Measurements from ENCODE around the gene TBC1D25.
A peak's percentile ranks its signal among the peaks of the same experiment; 100 is the strongest.

Gene TBC1D25
- 25.2 to 33.5 (median 30.5) reads per million in 4 experiments for total RNA-seq

DNA sequence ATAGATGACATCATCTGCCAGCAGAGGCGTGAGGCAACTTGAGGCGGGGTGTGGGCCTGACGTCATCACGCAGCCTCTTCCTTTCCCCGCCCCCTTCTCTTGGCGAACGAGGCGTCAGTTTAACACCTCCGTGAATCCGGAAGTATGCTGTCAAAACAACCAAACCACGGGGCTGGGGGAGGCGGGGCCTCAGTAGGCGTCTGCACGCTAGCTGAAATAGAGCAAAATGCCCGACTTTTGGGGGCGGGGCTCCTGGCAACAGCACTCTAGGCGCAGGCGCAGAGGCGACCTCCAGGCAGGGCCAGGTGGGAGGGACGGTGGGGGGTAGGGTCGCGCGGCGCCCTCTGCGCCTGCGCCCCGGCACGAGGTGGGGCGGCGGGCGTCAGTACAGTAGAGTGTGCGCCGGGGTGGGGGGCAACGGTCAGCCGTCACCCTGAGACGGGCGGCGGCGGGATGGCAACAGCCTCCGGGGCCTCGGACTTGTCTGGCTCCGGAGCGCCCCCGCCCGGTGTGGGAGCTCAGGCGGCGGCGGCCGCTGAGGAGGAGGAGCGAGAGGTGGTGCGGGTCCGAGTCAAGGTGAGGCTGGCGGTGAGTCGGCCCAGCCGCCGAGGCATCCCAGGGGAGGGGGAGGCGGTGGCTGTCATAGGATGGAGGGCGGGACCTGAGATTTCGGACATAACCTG is at the start of gene TBC1D25:
Gene TBC1D25, plus strand, starts transcription at position 370 of the 683 bp plus-strand sequence. Its CDS starts 84 bp downstream, at position 454.
- peak; percentile 94 for DNase-seq

DNA sequence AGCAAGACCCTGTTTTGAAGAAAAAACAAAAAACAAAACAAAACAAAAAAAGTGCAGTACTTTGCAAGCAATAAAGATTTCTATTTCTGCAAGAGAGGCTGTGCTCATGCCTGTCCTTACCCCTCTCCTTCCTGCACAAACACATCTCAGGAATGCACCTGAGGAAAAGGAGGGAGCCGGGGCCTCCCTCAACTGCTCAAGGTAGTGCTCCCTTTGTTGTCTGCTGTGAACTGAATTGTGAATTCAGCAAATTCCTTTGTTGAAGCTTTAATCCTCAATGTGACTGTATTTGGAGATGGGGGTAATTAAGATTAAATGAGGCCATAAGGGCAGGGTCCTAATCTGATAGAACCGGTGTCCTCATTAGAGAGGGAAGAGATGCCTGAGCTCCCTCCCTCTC is 49.6 kb upstream of the TBC1D25 start:
- no peak for DNase-seq

- no peak for DNase-seq
Observed at GRCh38 chrX:48490661-48491060, 48.9 kb upstream of the TBC1D25 start.

DNA sequence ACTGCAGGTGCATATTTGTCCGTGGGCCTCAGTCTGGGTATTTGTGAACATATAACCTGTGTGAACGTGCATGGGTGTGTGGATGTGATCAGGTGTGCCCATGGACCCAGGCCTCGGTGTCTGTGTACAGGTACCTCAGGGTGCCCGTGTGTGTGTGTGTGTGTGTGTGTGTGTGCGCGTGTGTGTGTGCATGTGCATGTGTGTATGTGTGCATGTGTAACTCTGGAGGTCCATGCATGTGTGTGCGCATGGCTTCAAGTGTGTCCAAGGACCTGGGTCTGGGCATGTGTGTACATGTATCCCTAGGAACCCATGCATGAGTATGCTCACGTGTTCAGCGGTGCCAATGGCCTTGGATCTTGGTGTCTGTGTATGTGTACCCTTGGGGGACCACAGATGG is 47.7 kb upstream of the TBC1D25 start:
- DNase-seq = no peak

- no peak for DNase-seq
Observed at GRCh38 chrX:48492293-48492910, 47.1 kb upstream of the TBC1D25 start.

- DNase-seq = no peak
Observed at GRCh38 chrX:48493890-48494364, 45.6 kb upstream of the TBC1D25 start.

- DNase-seq = no peak
Observed at GRCh38 chrX:48496660-48497059, 42.9 kb upstream of the TBC1D25 start.

DNA sequence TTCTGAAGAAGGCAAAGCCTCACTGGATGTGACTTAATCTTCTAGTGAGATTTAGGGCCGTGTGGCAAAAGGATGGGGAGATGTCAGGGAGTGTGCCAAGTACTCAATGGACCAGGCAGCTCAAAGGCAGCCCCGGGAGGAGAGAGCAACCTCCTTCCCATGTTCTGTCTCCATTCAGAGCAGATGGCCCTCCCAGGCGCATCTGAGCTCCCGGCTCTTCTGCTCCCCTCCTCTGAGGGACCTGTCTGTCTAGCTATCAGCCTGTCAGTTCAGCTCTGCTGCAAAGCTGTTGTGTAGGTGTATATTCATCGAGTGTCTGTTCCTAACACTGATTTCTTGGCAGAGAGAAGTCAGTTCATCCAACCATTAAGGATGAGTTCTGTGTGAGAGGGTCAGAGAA is 41.6 kb upstream of the TBC1D25 start:
- no peak for DNase-seq

- no peak for DNase-seq
Observed at GRCh38 chrX:48498374-48498809, 41.1 kb upstream of the TBC1D25 start.

DNA sequence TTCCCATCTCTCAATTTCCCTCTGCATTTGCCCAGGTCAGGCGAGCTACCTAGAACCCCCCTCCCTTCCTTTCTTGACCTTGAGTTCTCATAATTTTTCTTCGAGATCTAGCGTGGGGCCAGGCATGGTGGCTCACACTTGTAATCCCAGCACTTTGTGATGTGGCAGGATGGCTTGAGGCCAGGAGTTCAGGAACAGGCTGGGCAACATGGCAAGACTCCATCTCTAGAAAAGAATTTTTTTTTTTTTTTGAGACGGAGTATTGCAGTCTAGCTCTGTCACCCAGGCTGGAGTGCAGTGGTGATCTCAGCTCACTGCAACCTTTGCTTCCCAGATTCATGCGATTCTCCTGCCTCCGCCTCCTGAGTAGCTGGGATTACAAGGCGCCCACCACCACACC is 35.3 kb upstream of the TBC1D25 start:
- DNase-seq = no peak

- no peak for DNase-seq
Observed at GRCh38 chrX:48505481-48505880, 34.0 kb upstream of the TBC1D25 start.

DNA sequence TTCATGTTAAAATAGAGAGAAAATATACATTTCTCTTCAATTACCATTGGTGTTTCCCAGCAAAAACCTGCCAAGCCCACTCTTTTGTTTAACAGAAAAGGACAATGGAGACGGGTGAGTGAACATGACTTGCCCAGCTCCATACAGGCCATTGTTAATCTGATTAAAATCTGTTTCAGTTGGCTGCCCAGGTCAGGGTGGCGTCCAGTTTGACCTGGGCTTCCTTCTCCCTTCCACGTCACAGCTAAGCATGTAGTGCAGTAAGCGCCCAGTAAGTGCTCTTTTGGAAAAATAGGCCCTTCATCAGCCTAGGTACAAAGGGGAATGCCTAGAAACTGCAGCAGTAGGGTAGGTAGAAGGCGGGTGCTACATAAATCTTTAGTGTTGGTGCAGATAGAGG is 32.3 kb upstream of the TBC1D25 start:
- DNase-seq = no peak

GRCh38 chrX:48508400-48509244 is 30.9 kb upstream of the TBC1D25 start, which contains the start of gene PORCN:
TSS of gene PORCN (plus strand) at chrX:48508992. CDS start at chrX:48509821, 829 bp downstream.
- DNase-seq = peak; percentile 69

- DNase-seq = peak; percentile 1
Observed at GRCh38 chrX:48509245-48509590, 30.3 kb upstream of the TBC1D25 start.

GRCh38 chrX:48509619-48510018 is 29.9 kb upstream of the TBC1D25 start:
- DNase-seq = no peak

- no peak for DNase-seq
Observed at GRCh38 chrX:48511560-48511959, 28.0 kb upstream of the TBC1D25 start.

DNA sequence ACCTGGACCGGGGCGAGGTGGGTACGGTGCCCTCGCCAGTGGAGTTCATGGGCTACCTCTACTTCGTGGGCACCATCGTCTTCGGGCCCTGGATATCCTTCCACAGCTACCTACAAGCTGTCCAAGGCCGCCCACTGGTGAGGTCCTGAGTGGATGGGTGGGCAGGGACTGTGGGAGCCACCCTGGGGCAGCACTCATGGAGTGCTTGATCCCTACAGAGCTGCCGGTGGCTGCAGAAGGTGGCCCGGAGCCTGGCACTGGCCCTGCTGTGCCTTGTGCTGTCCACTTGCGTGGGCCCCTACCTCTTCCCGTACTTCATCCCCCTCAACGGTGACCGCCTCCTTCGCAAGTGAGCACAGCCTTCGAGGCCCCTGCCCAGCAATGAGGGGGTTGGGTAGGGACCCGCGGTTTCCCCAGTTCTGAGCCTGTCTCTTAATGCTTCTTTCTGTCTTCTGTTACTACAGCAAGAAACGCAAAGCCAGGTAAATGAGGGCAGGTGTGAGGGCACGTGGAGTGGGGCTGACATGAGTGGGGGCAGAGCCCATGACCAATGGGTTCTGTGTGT is 27.1 kb upstream of the TBC1D25 start:
- DNase-seq = no peak

- DNase-seq = no peak
Observed at GRCh38 chrX:48513670-48514069, 25.8 kb upstream of the TBC1D25 start.

- DNase-seq = no peak
Observed at GRCh38 chrX:48514126-48514806, 25.2 kb upstream of the TBC1D25 start.

- DNase-seq = no peak
Observed at GRCh38 chrX:48514868-48515460, 24.6 kb upstream of the TBC1D25 start.

GRCh38 chrX:48515842-48516241 is 23.7 kb upstream of the TBC1D25 start:
- DNase-seq = no peak

- DNase-seq = no peak
Observed at GRCh38 chrX:48516285-48516684, 23.2 kb upstream of the TBC1D25 start.
